ENCODE data around the gene CLCN2.

DNA sequence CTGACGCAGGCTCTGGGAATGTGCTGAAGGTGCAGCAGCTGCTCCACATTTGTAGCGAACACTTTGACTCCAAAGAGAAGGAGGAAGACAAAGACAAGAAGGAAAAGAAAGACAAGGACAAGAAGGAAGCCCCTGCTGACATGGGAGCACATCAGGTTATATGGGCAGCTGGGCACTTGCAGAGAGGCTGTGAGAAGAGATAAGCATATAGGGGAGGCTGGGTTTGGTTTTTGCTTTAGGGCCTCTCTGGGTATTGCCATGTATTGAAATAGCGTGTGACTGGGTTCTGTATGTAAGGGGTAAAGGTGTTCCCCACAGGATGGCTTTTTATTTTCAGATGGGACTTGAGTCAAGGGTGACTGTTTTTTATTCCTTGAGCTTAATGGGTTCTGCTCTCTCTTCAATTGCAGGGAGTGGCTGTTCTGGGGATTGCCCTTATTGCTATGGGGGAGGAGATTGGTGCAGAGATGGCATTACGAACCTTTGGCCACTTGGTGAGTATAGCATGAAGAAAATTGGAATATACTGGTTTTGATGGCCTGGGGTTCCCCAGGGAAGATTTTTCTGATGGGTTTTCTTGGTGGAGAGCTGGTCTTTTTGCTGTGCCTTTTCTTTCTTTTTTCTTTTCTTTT lies 54.9 kb downstream of the CLCN2 start:
- TF ChIP-seq, protein P1, sequence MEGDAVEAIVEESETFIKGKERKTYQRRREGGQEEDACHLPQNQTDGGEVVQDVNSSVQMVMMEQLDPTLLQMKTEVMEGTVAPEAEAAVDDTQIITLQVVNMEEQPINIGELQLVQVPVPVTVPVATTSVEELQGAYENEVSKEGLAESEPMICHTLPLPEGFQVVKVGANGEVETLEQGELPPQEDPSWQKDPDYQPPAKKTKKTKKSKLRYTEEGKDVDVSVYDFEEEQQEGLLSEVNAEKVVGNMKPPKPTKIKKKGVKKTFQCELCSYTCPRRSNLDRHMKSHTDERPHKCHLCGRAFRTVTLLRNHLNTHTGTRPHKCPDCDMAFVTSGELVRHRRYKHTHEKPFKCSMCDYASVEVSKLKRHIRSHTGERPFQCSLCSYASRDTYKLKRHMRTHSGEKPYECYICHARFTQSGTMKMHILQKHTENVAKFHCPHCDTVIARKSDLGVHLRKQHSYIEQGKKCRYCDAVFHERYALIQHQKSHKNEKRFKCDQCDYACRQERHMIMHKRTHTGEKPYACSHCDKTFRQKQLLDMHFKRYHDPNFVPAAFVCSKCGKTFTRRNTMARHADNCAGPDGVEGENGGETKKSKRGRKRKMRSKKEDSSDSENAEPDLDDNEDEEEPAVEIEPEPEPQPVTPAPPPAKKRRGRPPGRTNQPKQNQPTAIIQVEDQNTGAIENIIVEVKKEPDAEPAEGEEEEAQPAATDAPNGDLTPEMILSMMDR (IDR thresholded peaks at IDR 0.05) = no peak
- TF ChIP-seq POLR2A (IDR thresholded peaks at IDR 0.05) = no peak
